Measurements from ENCODE around the gene DEUP1. TPM values are rescaled to one million over a fixed set of nuclear protein-coding genes. Genes with fewer than 3 reads are reported as not detected.

DEUP1 gene
- total and polyA plus RNA-seq, 4 donors, result 0.39 to 2.4 (median 1.2) TPM

DNA sequence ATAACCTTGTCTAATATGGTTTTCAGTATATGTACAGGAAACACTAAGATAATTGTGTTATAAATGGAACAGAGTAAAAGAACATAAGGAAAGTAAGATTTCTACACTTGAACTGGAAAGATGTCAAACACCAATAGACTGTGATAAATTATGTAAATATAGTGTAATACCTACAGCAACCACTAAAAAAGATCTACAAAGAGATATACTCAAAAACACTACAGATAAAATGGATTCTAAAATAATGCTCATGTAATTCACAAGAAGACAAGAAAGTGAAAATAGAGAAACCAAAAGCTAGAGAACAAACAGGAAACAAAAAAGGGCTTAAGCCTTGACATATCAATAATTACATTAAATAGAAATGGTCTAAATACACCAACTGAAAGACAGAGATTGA lies 30.9 kb downstream of the DEUP1 start:
- no peaks in the 10 kb centered on the region for H3K36me3 ChIP-seq (ENCODE audit: control insufficient read depth in 4 of 4, insufficient read depth in 4 of 4, low read length in 4 of 4)
- no peak overlapping the region for H3K9ac ChIP-seq (ENCODE audit: insufficient read depth in 1 of 2, low read length in 2 of 2)
- H3K27me3 ChIP-seq (ENCODE audit: control insufficient read depth in 3 of 3, insufficient read depth in 3 of 3, low read length in 2 of 3), result no peaks in the 10 kb centered on the region
- H3K4me1 ChIP-seq (ENCODE audit: control insufficient read depth in 5 of 5, insufficient read depth in 5 of 5, low read length in 5 of 5), result no peaks in the 10 kb centered on the region
- TF ChIP-seq, protein P1, sequence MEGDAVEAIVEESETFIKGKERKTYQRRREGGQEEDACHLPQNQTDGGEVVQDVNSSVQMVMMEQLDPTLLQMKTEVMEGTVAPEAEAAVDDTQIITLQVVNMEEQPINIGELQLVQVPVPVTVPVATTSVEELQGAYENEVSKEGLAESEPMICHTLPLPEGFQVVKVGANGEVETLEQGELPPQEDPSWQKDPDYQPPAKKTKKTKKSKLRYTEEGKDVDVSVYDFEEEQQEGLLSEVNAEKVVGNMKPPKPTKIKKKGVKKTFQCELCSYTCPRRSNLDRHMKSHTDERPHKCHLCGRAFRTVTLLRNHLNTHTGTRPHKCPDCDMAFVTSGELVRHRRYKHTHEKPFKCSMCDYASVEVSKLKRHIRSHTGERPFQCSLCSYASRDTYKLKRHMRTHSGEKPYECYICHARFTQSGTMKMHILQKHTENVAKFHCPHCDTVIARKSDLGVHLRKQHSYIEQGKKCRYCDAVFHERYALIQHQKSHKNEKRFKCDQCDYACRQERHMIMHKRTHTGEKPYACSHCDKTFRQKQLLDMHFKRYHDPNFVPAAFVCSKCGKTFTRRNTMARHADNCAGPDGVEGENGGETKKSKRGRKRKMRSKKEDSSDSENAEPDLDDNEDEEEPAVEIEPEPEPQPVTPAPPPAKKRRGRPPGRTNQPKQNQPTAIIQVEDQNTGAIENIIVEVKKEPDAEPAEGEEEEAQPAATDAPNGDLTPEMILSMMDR (IDR thresholded peaks at IDR 0.05; ENCODE audit: control extremely low read depth, extremely low read depth), result no peak
- no peak for DNase-seq
- ATAC-seq (ENCODE audit: insufficient read depth, low FRiP score), result no peak
- peaks cover 0 to 5% (median 0%) of the 10 kb centered on the region in 4 donors for H3K9me3 ChIP-seq (ENCODE audit: control insufficient read depth in 4 of 4, insufficient read depth in 3 of 4, low read length in 3 of 4)
- H3K27ac ChIP-seq (ENCODE audit: low read depth in 1 of 2, low read length in 1 of 2), result no peak overlapping the region
- H3K4me3 ChIP-seq, result no peak overlapping the region

- H3K9me3 ChIP-seq (ENCODE audit: control insufficient read depth in 4 of 4, insufficient read depth in 3 of 4, low read length in 3 of 4), result peaks cover 0 to 3% (median 0%) of the 10 kb centered on the region in 4 donors
- ATAC-seq (ENCODE audit: insufficient read depth, low FRiP score), result no peak
- H3K36me3 ChIP-seq (ENCODE audit: control insufficient read depth in 4 of 4, insufficient read depth in 4 of 4, low read length in 4 of 4), result no peaks in the 10 kb centered on the region
- no peak for DNase-seq
- TF ChIP-seq, protein P1 (IDR thresholded peaks at IDR 0.05; ENCODE audit: control extremely low read depth, extremely low read depth), result no peak
- WGBS, 2 donors, result 93 to 95% methylated on average over 2 of the region's 2 CpGs
- no peak overlapping the region for H3K4me3 ChIP-seq
- no peak overlapping the region for H3K9ac ChIP-seq (ENCODE audit: insufficient read depth in 1 of 2, low read length in 2 of 2)
- no peak overlapping the region for H3K27ac ChIP-seq (ENCODE audit: low read depth in 1 of 2, low read length in 1 of 2)
- no peaks in the 10 kb centered on the region for H3K4me1 ChIP-seq (ENCODE audit: control insufficient read depth in 5 of 5, insufficient read depth in 5 of 5, low read length in 5 of 5)
- H3K27me3 ChIP-seq (ENCODE audit: control insufficient read depth in 3 of 3, insufficient read depth in 3 of 3, low read length in 2 of 3), result no peaks in the 10 kb centered on the region
These were observed 37.5 kb downstream of the DEUP1 start for GRCh38 chr11:93368022-93368421.

DNA sequence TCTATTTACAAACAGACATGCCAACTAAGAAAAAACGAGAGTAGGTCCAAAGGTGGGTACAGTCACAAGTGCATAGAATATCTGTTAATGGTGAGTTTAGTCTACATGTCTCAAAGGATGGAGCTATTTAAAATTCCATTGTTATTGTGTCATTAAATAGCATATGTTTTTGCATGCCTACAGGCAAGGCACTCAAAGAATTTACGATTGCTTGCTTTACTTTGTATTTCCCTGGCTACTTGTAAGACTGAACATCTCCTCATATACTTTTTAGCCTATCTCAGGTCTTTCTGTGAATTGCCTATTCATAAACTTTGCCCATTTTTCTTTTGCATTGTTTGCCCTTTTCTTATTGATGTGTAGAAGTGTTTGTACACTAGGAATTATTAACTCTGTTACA lies 39.7 kb downstream of the DEUP1 start:
- TF ChIP-seq, protein P1 (IDR thresholded peaks at IDR 0.05; ENCODE audit: control extremely low read depth, extremely low read depth), result no peak
- 72 to 80% methylated on average over 2 of the region's 2 CpGs for WGBS, 2 donors
- no peak overlapping the region for H3K27ac ChIP-seq (ENCODE audit: low read depth in 1 of 2, low read length in 1 of 2)
- H3K9me3 ChIP-seq (ENCODE audit: control insufficient read depth in 4 of 4, insufficient read depth in 3 of 4, low read length in 3 of 4), result peaks cover 0 to 3% (median 0%) of the 10 kb centered on the region in 4 donors
- no peaks in the 10 kb centered on the region for H3K27me3 ChIP-seq (ENCODE audit: control insufficient read depth in 3 of 3, insufficient read depth in 3 of 3, low read length in 2 of 3)
- H3K4me3 ChIP-seq, result no peak overlapping the region
- H3K36me3 ChIP-seq (ENCODE audit: control insufficient read depth in 4 of 4, insufficient read depth in 4 of 4, low read length in 4 of 4), result no peaks in the 10 kb centered on the region
- ATAC-seq (ENCODE audit: insufficient read depth, low FRiP score), result no peak
- H3K9ac ChIP-seq (ENCODE audit: insufficient read depth in 1 of 2, low read length in 2 of 2), result no peak overlapping the region
- no peaks in the 10 kb centered on the region for H3K4me1 ChIP-seq (ENCODE audit: control insufficient read depth in 5 of 5, insufficient read depth in 5 of 5, low read length in 5 of 5)
- DNase-seq, result no peak

- Histone ChIP-seq H3K27me3 (ENCODE audit: control insufficient read depth in 3 of 3, insufficient read depth in 3 of 3, low read length in 2 of 3) (no peaks in the 10 kb centered on the region), H3K9ac (ENCODE audit: insufficient read depth in 1 of 2, low read length in 2 of 2) (no peak overlapping the region), H3K36me3 (ENCODE audit: control insufficient read depth in 4 of 4, insufficient read depth in 4 of 4, low read length in 4 of 4) (no peaks in the 10 kb centered on the region), H3K4me1 (ENCODE audit: control insufficient read depth in 5 of 5, insufficient read depth in 5 of 5, low read length in 5 of 5) (peaks cover 0 to 3% (median 0%) of the 10 kb centered on the region in 5 donors), H3K9me3 (ENCODE audit: control insufficient read depth in 4 of 4, insufficient read depth in 3 of 4, low read length in 3 of 4) (no peaks in the 10 kb centered on the region), H3K4me3 (no peak overlapping the region), H3K27ac (ENCODE audit: low read depth in 1 of 2, low read length in 1 of 2) (no peak overlapping the region)
- no peak for DNase-seq
- TF ChIP-seq, protein P1 (IDR thresholded peaks at IDR 0.05; ENCODE audit: control extremely low read depth, extremely low read depth), result no peak
- ATAC-seq (ENCODE audit: insufficient read depth, low FRiP score), result no peak
These were observed 59.2 kb downstream of the DEUP1 start for GRCh38 chr11:93389737-93390136.

Data from lung (tissue), 12 donors.